K562 (cell line): ENCODE data around the gene KRTAP10-12. TPM values are rescaled to one million over a fixed set of nuclear protein-coding genes. Genes with fewer than 3 reads are reported as not detected.

Experiments used
- ATAC-seq: fragments of 200-7000 bp; cut with Tn5 transposase; 3 replicates; pipeline ENCODE4 v1.9.1; 2020; ENCODE audit warnings: moderate library complexity
- BruUV-seq: library from RNA; stranded (reverse); fragments of 400-500 nt; replicated peaks from 2 replicates; lab custom pipeline; 2021; lab: Mats Ljungman, UMichigan
- CTCF ChIA-PET: fragments of 300-600 bp; formaldehyde crosslinking; extraction: SDS; loops from one replicate; lab custom pipeline; 2021; ENCODE audit warnings: low intra/inter-chr PET ratio; lab: Yijun Ruan, JAX
- POLR2A ChIA-PET: fragments of 300-600, 350-650 bp; sonication (Branson Sonifier 250); formaldehyde crosslinking; extraction: SDS; loops from one replicate; lab custom pipeline; 2021; ENCODE audit warnings: antibody characterized with exemption, inconsistent platforms; lab: Yijun Ruan, JAX
- DNase-seq, 4 experiments: peaks; one replicate each; pipeline versions ENCODE4 v3.0.0 to v3.0.0-alpha.2; 2011 to 2018; ENCODE audit warnings: low spot score in 3 of 4, mixed read lengths in 3 of 4; ENCODE audit errors: extremely low read depth in 1 of 4
- FAIRE-seq: peaks from 2 replicates; lab custom pipeline; 2011; peaks lifted over from hg19 to GRCh38; lab: Jason Lieb, UNC
- H2AFZ ChIP-seq: 2 replicates; pipeline ENCODE4 v1.6.0; 2011; ENCODE audit warnings: low read depth, low read length, control low read depth, inconsistent platforms
- H3K27ac ChIP-seq: fragments of 200-600 bp; 3 replicates; pipeline ENCODE4 v1.8.0; 2011; ENCODE audit warnings: low read depth, mild to moderate bottlenecking, control low read depth, inconsistent platforms, low read length, moderate library complexity, mixed read lengths; ENCODE audit errors: extremely low read depth
- H3K27me3 ChIP-seq, 2 experiments: fragments of 300-600 bp in 1 of 2; 2 replicates in 1 of 2; 3 replicates in 1 of 2; pipeline versions ENCODE4 v1.6.0 to v1.8.0; 2011; ENCODE audit warnings: inconsistent platforms in 2 of 2, low read length in 2 of 2, mild to moderate bottlenecking in 1 of 2, mixed read lengths in 1 of 2, moderate library complexity in 1 of 2; ENCODE audit not compliant: control insufficient read depth in 2 of 2, insufficient read depth in 2 of 2
- H3K36me3 ChIP-seq: fragments of 300-600 bp; 3 replicates; pipeline ENCODE4 v1.8.0; 2011; ENCODE audit warnings: mild to moderate bottlenecking, low read length, inconsistent platforms; ENCODE audit not compliant: control insufficient read depth, insufficient read depth
- H3K4me1 ChIP-seq, 2 experiments: fragments of 200-600 bp in 1 of 2; replicated peaks in 1 of 2; 2 replicates in 1 of 2; 3 replicates in 1 of 2; pipeline versions ENCODE4 v1.5.1 to v1.8.0; 2011; ENCODE audit warnings: inconsistent platforms in 2 of 2, low read length in 2 of 2, mild to moderate bottlenecking in 1 of 2, mixed read lengths in 1 of 2, moderate library complexity in 1 of 2; ENCODE audit not compliant: control insufficient read depth in 2 of 2, insufficient read depth in 2 of 2
- H3K4me2 ChIP-seq: 2 replicates; pipeline ENCODE4 v1.6.1; 2011; ENCODE audit warnings: low read length, control low read depth, inconsistent platforms, mixed read lengths; ENCODE audit not compliant: insufficient read depth
- H3K4me3 ChIP-seq: fragments of 200-600 bp; sonication (generic), shearing (Covaris generic); 2 replicates; pipeline ENCODE4 v1.5.1; 2016; ENCODE audit warnings: control low read depth, inconsistent platforms
- H3K79me2 ChIP-seq: fragments of 200-600 bp; 3 replicates; pipeline ENCODE4 v1.8.0; 2011; ENCODE audit warnings: low read length, inconsistent platforms; ENCODE audit not compliant: control insufficient read depth, insufficient read depth
- H3K9ac ChIP-seq, 2 experiments: 2 replicates each; pipeline versions ENCODE4 v1.6.0 to v1.6.1; 2011; ENCODE audit warnings: low read depth in 2 of 2, low read length in 2 of 2, control low read depth in 1 of 2, inconsistent platforms in 1 of 2, mild to moderate bottlenecking in 1 of 2, mixed read lengths in 1 of 2; ENCODE audit not compliant: insufficient read depth in 1 of 2
- H3K9me1 ChIP-seq: one replicate; pipeline ENCODE4 v1.6.0; 2011; ENCODE audit warnings: inconsistent platforms, mild to moderate bottlenecking, low read length, moderate library complexity; ENCODE audit not compliant: control insufficient read depth, insufficient read depth
- H3K9me3 ChIP-seq: replicated peaks from 2 replicates; pipeline ENCODE4 v1.5.1; 2011; ENCODE audit warnings: low read depth, low read length, inconsistent platforms; ENCODE audit not compliant: control insufficient read depth, insufficient read depth
- H4K20me1 ChIP-seq: replicated peaks from 2 replicates; pipeline ENCODE4 v1.6.1; 2011; ENCODE audit warnings: low read length, inconsistent platforms, mixed read lengths; ENCODE audit not compliant: control insufficient read depth, insufficient read depth
- BHLHE40 ChIP-seq: IDR thresholded peaks from 2 replicates; pipeline ENCODE4 v1.6.1; 2011; ENCODE audit warnings: low read length, improper control_type of control experiment
- CTBP1 ChIP-seq: fragments of 450-650 bp; IDR thresholded peaks from 2 replicates; pipeline ENCODE4 v1.6.1; 2016; ENCODE audit warnings: borderline replicate concordance
- E2F6 ChIP-seq, 2 experiments: IDR thresholded peaks; 2 replicates each; pipeline ENCODE4 v1.6.1; 2011; ENCODE audit warnings: borderline replicate concordance in 1 of 2, control low read depth in 1 of 2, low read depth in 1 of 2, low read length in 1 of 2, mild to moderate bottlenecking in 1 of 2, mixed read lengths in 1 of 2, moderate library complexity in 1 of 2; ENCODE audit not compliant: insufficient read depth in 1 of 2, insufficient read length in 1 of 2, poor library complexity in 1 of 2, severe bottlenecking in 1 of 2; ENCODE audit errors: extremely low read depth in 1 of 2
- FOXJ2 ChIP-seq: fragments of 200-800 bp; sonication (Bioruptor generic); IDR thresholded peaks from 2 replicates; pipeline ENCODE4 v1.6.1; 2016; ENCODE audit warnings: missing genetic modification characterization, missing compliant biosample characterization
- MAZ ChIP-seq, 2 experiments: fragments of 450-650 bp in 1 of 2; sonication (generic) in 1 of 2; formaldehyde crosslinking; IDR thresholded peaks in 1 of 2; conservative IDR thresholded peaks in 1 of 2; 2 replicates each; pipeline versions ENCODE4 v1.4.0 to v1.5.0; 2020; ENCODE audit warnings: mild to moderate bottlenecking in 1 of 2, missing genetic modification reagents in 1 of 2
- MGA ChIP-seq: fragments of 450-650 bp; IDR thresholded peaks from 2 replicates; pipeline ENCODE4 v1.6.1; 2016; ENCODE audit warnings: mild to moderate bottlenecking, moderate library complexity
- NCOA2 ChIP-seq, 2 experiments: fragments of 450-650 bp; IDR thresholded peaks; 2 replicates each; pipeline ENCODE4 v1.6.1; 2018; ENCODE audit warnings: mild to moderate bottlenecking in 2 of 2, moderate library complexity in 1 of 2; ENCODE audit not compliant: partially characterized antibody in 2 of 2
- WGBS: fragments of 100-300 bp; shearing (Covaris generic); methylation state at CpG from one replicate; pipeline ENCODE4 v1.1.6; 2016; ENCODE audit warnings: low coverage, mixed read lengths; ENCODE audit not compliant: insufficient coverage; ENCODE audit errors: missing lambda C conversion rate; 5-methylcytosine and 5-hydroxymethylcytosine counted together
- in situ Hi-C: fragments of 300-500 bp; cut with MboI; formaldehyde crosslinking; loops from 4 replicates; pipeline ENCODE4 v1.15.0; 2018; ENCODE audit warnings: inconsistent platforms, mixed read lengths
- intact Hi-C: fragments of 100-400 bp; cut with micrococcal nuclease; formaldehyde crosslinking; loops from 2 replicates; pipeline ENCODE4 v1.14.2; 2022
- polyA plus RNA-seq, 8 experiments: library from polyadenylated mRNA; depleted of rRNA in 4 of 8; stranded (reverse) in 5 of 8; unstranded in 3 of 8; fragments of >200 nt; fragmentation: Nextera tagmentation in 2 of 8; fragmentation: Illumina TruSeq in 1 of 8; extraction: Ambion mirVana in 2 of 8; extraction: Trizol in 1 of 8; gene quantifications; 2 replicates each; pipeline versions ENCODE4 v1.2.1 to v1.2.3, GENCODE V29; 2011 to 2014; ENCODE audit warnings: inconsistent platforms in 1 of 8, missing spikeins in 1 of 8
- total RNA-seq, 7 experiments: library from RNA; depleted of rRNA in 6 of 7; stranded (reverse); fragments of >200 nt in 6 of 7; fragmentation: Illumina TruSeq in 2 of 7; extraction: Trizol in 2 of 7; gene quantifications; 2 replicates each; pipeline versions ENCODE4 v1.2.1 to v1.2.3, GENCODE V29; 2011 to 2021; ENCODE audit warnings: low replicate concordance in 1 of 7

KRTAP10-12 gene
- total and polyA plus RNA-seq, 9 of the 15 experiments (the other 6 are each of a cell fraction or from before 2014, with no cell fraction given), result not detected

- H3K27ac ChIP-seq, result no peak overlapping the region
- peak; percentile 48; the same call in 1 of the 2 replicates for TF ChIP-seq CTBP1
- TF ChIP-seq FOXJ2 (tag), result no peak
- TF ChIP-seq BHLHE40, result peak; percentile 81
- TF ChIP-seq MGA, result peak; percentile 80
- TF ChIP-seq E2F6 (IDR thresholded peaks at IDR 0.05; ENCODE audit: borderline replicate concordance in 1 of 2, extremely low read depth in 1 of 2, insufficient read depth in 1 of 2, insufficient read length in 1 of 2, low read depth in 1 of 2, low read length in 1 of 2, poor library complexity in 1 of 2, severe bottlenecking in 1 of 2), result peak in 1 of 2 experiments; percentile 86
- no peak for TF ChIP-seq NCOA2 (IDR thresholded peaks at IDR 0.05; ENCODE audit: partially characterized antibody in 2 of 2)
- TF ChIP-seq MAZ (CRISPR knock-in tag; conservative IDR thresholded peaks at IDR 0.05 in 1 of 2, IDR thresholded peaks at IDR 0.05 in 1 of 2), result 0 out of 4 replicates have a peak, but pooled peaks of 1 of the 2 experiments have one; percentile 23
These were observed 43.8 kb upstream of the KRTAP10-12 start for GRCh38 chr21:44653123-44653522.

More at GRCh38 chr21:44653123-44653522, 43.8 kb upstream of the KRTAP10-12 start:
- no TSS peak for BruUV-seq
- H4K20me1 ChIP-seq, result no peaks in the 10 kb centered on the region
- no peaks in the 10 kb centered on the region for H3K36me3 ChIP-seq
- peaks cover 13 to 62% of the 10 kb centered on the region in 2 experiments; a peak in 4 of 5 replicates for H3K27me3 ChIP-seq
- H3K79me2 ChIP-seq, result no peaks in the 10 kb centered on the region
- H3K4me1 ChIP-seq, result peaks cover 0 to 8% of the 10 kb centered on the region in 2 experiments; a peak in 2 of 5 replicates
- H3K4me2 ChIP-seq, result no peak overlapping the region
- DNase-seq (peak; percentile 9 to 43 (median 29)), FAIRE-seq (no peak), ATAC-seq (peak; percentile 59)
- ChIA-PET CTCF (no interaction called here), POLR2A (interaction anchor here (0.6 to 0.8 kb wide), 2 partner anchors 11 to 73 kb away, joined by 3 to 4 read pairs; no protein-coding TSS in a partner anchor)
- intact Hi-C loops (no loop called here), in situ Hi-C loops (no loop called here)
- 0% methylated on average over 14 of the region's 14 CpGs for WGBS
- no peak overlapping the region for H2AFZ ChIP-seq
- no peak overlapping the region for H3K9ac ChIP-seq
- H3K9me3 ChIP-seq, result no peaks in the 10 kb centered on the region
- no peaks in the 10 kb centered on the region for H3K9me1 ChIP-seq
- H3K4me3 ChIP-seq, result no peak overlapping the region
